HCT116 (cell line): ENCODE results near the gene RBM33. TPM values are rescaled to one million over a fixed set of nuclear protein-coding genes. Genes with fewer than 3 reads are reported as not detected.

Source experiments
- ATAC-seq: fragments of 200-7000 bp; cut with Tn5 transposase; 2 replicates; pipeline ENCODE4 v1.9.1; 2020; ENCODE audit warnings: mild to moderate bottlenecking, moderate library complexity
- BruUV-seq: library from RNA; stranded (reverse); fragments of 400-500 nt; replicated peaks from 2 replicates; lab custom pipeline; 2021; lab: Mats Ljungman, UMichigan
- CTCF ChIA-PET: fragments of 300-600 bp; sonication (Branson Sonifier 250); formaldehyde crosslinking; loops from one replicate; lab custom pipeline; 2021; ENCODE audit warnings: antibody characterized with exemption; lab: Charles Lee
- POLR2A ChIA-PET: fragments of 300-600, 350-600 bp; sonication (Branson Sonifier 250); formaldehyde crosslinking; loops from one replicate; lab custom pipeline; 2021; ENCODE audit warnings: antibody characterized with exemption; lab: Charles Lee
- RAD21 ChIA-PET, 2 experiments: fragments of 300-600 bp; sonication (Branson Sonifier 250); formaldehyde crosslinking; loops; one replicate each; lab custom pipeline; 2023; ENCODE audit warnings: low total read pairs in 2 of 2; ENCODE audit not compliant: uncharacterized antibody in 2 of 2, unreplicated experiment in 2 of 2, low non-redundant PET in 1 of 2; lab: Charles Lee
- DNase-seq: peaks from one replicate; pipeline ENCODE4 v3.0.0-alpha.2; 2010; ENCODE audit warnings: low read depth, low spot score
- H2AFZ ChIP-seq: fragments of 200-600 bp; shearing (Covaris generic), sonication (generic); 2 replicates; pipeline ENCODE4 v1.6.1; 2017; ENCODE audit warnings: low read depth, mixed run types, mixed read lengths, antibody characterized with exemption, low read length; ENCODE audit not compliant: poor library complexity, severe bottlenecking
- H3K27ac ChIP-seq: 2 replicates; pipeline ENCODE4 v1.5.1; 2012; ENCODE audit warnings: low read depth, low read length
- H3K27me3 ChIP-seq: fragments of 200-600 bp; sonication (generic); 2 replicates; pipeline ENCODE4 v1.6.1; 2016; ENCODE audit warnings: mixed run types, low read length, mixed read lengths; ENCODE audit not compliant: insufficient read depth
- H3K36me3 ChIP-seq, 2 experiments: fragments of 200-500 bp in 1 of 2; fragments of 200-600 bp in 1 of 2; sonication (Bioruptor generic) in 1 of 2; sonication (generic) in 1 of 2; 2 replicates each; pipeline versions ENCODE4 v1.5.1 to v1.6.1; 2014 to 2016; ENCODE audit warnings: low read length in 2 of 2, inconsistent platforms in 1 of 2, mixed read lengths in 1 of 2, mixed run types in 1 of 2; ENCODE audit not compliant: insufficient read depth in 2 of 2, control insufficient read depth in 1 of 2
- H3K4me1 ChIP-seq, 2 experiments: fragments of 200-600 bp in 1 of 2; sonication (generic) in 1 of 2; 2 replicates each; pipeline versions ENCODE4 v1.5.1 to v1.6.1; 2012 to 2017; ENCODE audit warnings: low read length in 2 of 2, inconsistent platforms in 1 of 2, mild to moderate bottlenecking in 1 of 2, mixed read lengths in 1 of 2, mixed run types in 1 of 2, moderate library complexity in 1 of 2; ENCODE audit not compliant: insufficient read depth in 2 of 2, control insufficient read depth in 1 of 2
- H3K4me2 ChIP-seq: fragments of 200-600 bp; sonication (generic); 2 replicates; pipeline ENCODE4 v1.6.1; 2017; ENCODE audit warnings: mixed run types, low read length, mixed read lengths
- H3K4me3 ChIP-seq, 2 experiments: fragments of 200-600 bp in 1 of 2; sonication (generic) in 1 of 2; replicated peaks in 1 of 2; 2 replicates each; pipeline ENCODE4 v1.5.1; 2011 to 2016; ENCODE audit warnings: low read length in 2 of 2, control low read depth in 1 of 2, low read depth in 1 of 2, mild to moderate bottlenecking in 1 of 2, mixed read lengths in 1 of 2, mixed run types in 1 of 2
- H3K79me2 ChIP-seq: fragments of 200-600 bp; sonication (generic); 2 replicates; pipeline ENCODE4 v1.6.1; 2017; ENCODE audit warnings: mild to moderate bottlenecking, mixed run types, low read length, moderate library complexity, mixed read lengths; ENCODE audit not compliant: insufficient read depth
- H3K9ac ChIP-seq: fragments of 200-600 bp; sonication (generic); 2 replicates; pipeline ENCODE4 v1.6.1; 2016; ENCODE audit warnings: low read length, mixed read lengths
- H3K9me2 ChIP-seq: fragments of 200-600 bp; sonication (generic), shearing (Covaris generic); 2 replicates; pipeline ENCODE4 v1.6.1; 2017; ENCODE audit warnings: mixed run types, mild to moderate bottlenecking, moderate library complexity; ENCODE audit not compliant: insufficient read depth
- H3K9me3 ChIP-seq, 2 experiments: fragments of 200-500 bp in 1 of 2; fragments of 200-600 bp in 1 of 2; sonication (Bioruptor generic) in 1 of 2; sonication (generic) in 1 of 2; 2 replicates each; pipeline ENCODE4 v1.6.1; 2014 to 2017; ENCODE audit warnings: low read length in 2 of 2, mixed read lengths in 2 of 2, inconsistent platforms in 1 of 2, low read depth in 1 of 2, mild to moderate bottlenecking in 1 of 2, mixed run types in 1 of 2, moderate library complexity in 1 of 2; ENCODE audit not compliant: control insufficient read depth in 1 of 2, insufficient read depth in 1 of 2
- H4K20me1 ChIP-seq: fragments of 200-600 bp; sonication (generic), shearing (Covaris generic); 2 replicates; pipeline ENCODE4 v1.6.1; 2017; ENCODE audit warnings: mixed run types, mild to moderate bottlenecking, moderate library complexity; ENCODE audit not compliant: insufficient read depth
- ELF1 ChIP-seq: IDR thresholded peaks from 2 replicates; pipeline ENCODE4 v1.6.1; 2012; ENCODE audit warnings: low read depth, borderline replicate concordance
- JUND ChIP-seq: IDR thresholded peaks from 2 replicates; pipeline ENCODE4 v1.6.1; 2012
- POLR2A ChIP-seq: IDR thresholded peaks from 2 replicates; pipeline ENCODE4 v1.7.0; 2011; ENCODE audit warnings: borderline replicate concordance; ENCODE audit not compliant: insufficient read depth, insufficient read length; ENCODE audit errors: extremely low read depth
- YY1 ChIP-seq: IDR thresholded peaks from 2 replicates; pipeline ENCODE4 v1.6.1; 2011; ENCODE audit warnings: low read length, low read depth, moderate library complexity, mild to moderate bottlenecking; ENCODE audit not compliant: insufficient replicate concordance; ENCODE audit errors: extremely low read depth
- ZFX ChIP-seq: fragments of 450-650 bp; IDR thresholded peaks from 2 replicates; pipeline ENCODE4 v1.6.1; 2017
- ZNF274 ChIP-seq: fragments of 200-500 bp; sonication (Bioruptor generic); IDR thresholded peaks from 2 replicates; pipeline ENCODE4 v1.6.1; 2014; ENCODE audit warnings: mild to moderate bottlenecking, low read depth, low read length, inconsistent platforms
- intact Hi-C: fragments of 100-400 bp; cut with micrococcal nuclease; formaldehyde crosslinking; loops from 2 replicates; pipeline ENCODE4 v1.10.0; 2022
- total RNA-seq: library from RNA; stranded (reverse); gene quantifications from one replicate; pipeline ENCODE4 v1.2.1, GENCODE V29; 2021; ENCODE audit not compliant: unreplicated experiment
- TF ChIP-seq, protein P1 (sequence below), 3 experiments: fragments of 200-600 bp in 1 of 3; sonication (generic) in 1 of 3; IDR thresholded peaks in 2 of 3; conservative IDR thresholded peaks in 1 of 3; 2 replicates each; pipeline ENCODE4 v1.5.1; 2012 to 2017; ENCODE audit warnings: low read depth in 2 of 3, low read length in 2 of 3, antibody characterized with exemption in 1 of 3, borderline replicate concordance in 1 of 3, control low read depth in 1 of 3, mild to moderate bottlenecking in 1 of 3, mixed read lengths in 1 of 3, mixed run types in 1 of 3, moderate library complexity in 1 of 3; ENCODE audit not compliant: insufficient read depth in 1 of 3
- TF ChIP-seq, protein P2 (sequence below): IDR thresholded peaks from 2 replicates; pipeline ENCODE4 v1.6.1; 2012
- TF ChIP-seq, protein P3 (sequence below): IDR thresholded peaks from 2 replicates; pipeline ENCODE4 v1.6.1; 2011; ENCODE audit warnings: mild to moderate bottlenecking, low read length, moderate library complexity; ENCODE audit not compliant: insufficient replicate concordance; ENCODE audit errors: extremely low read depth
- TF ChIP-seq, protein P4 (sequence below): IDR thresholded peaks from 2 replicates; pipeline ENCODE4 v1.6.1; 2012

The RBM33 gene
- total RNA-seq, 1 experiment from 2014 or later: 64.3 TPM

DNA sequence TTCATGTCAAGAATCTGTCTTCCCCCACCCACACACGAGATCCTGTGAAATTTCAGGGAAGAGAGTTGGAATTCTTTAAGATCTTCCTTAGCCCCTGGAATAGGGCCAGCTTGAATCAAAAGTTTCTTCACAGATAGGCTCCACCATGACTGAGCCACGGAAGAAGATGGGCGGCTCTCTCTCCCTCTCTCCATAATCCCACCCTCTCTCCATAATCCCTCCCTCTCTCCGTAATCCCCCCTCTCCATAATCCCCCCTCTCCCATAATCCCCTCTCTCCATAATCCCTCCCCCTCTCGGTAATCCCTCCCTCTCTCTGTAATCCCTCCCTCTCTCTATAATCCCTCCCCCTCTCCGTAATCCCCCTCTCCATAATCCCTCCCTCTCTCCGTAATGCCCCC, 147.4 kb downstream of the RBM33 start:
- intact Hi-C loops: loop anchor here (10.0 kb wide), 2 partner anchors 1153 to 1483 kb away; partner anchors contain the start of gene NOM1
- Histone ChIP-seq H3K36me3 (no peaks in the 10 kb centered on the region), H3K4me2 (no peak overlapping the region), H3K27ac (no peak overlapping the region), H3K4me3 (no peak overlapping the region), H2AFZ (no peak overlapping the region), H3K79me2 (no peaks in the 10 kb centered on the region), H4K20me1 (no peaks in the 10 kb centered on the region), H3K4me1 (no peaks in the 10 kb centered on the region; a peak in 1 of 4 replicates), H3K9me2 (no peaks in the 10 kb centered on the region), H3K9ac (no peak overlapping the region), H3K9me3 (no peaks in the 10 kb centered on the region), H3K27me3 (no peaks in the 10 kb centered on the region)
- BruUV-seq: no TSS peak
- DNase-seq: no peak
- ChIA-PET RAD21 (no interaction called here), POLR2A (no interaction called here)
- no peak for TF ChIP-seq ELF1
- TF ChIP-seq, protein P1, sequence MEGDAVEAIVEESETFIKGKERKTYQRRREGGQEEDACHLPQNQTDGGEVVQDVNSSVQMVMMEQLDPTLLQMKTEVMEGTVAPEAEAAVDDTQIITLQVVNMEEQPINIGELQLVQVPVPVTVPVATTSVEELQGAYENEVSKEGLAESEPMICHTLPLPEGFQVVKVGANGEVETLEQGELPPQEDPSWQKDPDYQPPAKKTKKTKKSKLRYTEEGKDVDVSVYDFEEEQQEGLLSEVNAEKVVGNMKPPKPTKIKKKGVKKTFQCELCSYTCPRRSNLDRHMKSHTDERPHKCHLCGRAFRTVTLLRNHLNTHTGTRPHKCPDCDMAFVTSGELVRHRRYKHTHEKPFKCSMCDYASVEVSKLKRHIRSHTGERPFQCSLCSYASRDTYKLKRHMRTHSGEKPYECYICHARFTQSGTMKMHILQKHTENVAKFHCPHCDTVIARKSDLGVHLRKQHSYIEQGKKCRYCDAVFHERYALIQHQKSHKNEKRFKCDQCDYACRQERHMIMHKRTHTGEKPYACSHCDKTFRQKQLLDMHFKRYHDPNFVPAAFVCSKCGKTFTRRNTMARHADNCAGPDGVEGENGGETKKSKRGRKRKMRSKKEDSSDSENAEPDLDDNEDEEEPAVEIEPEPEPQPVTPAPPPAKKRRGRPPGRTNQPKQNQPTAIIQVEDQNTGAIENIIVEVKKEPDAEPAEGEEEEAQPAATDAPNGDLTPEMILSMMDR (IDR thresholded peaks at IDR 0.05 in 2 of 3, conservative IDR thresholded peaks at IDR 0.05 in 1 of 3; ENCODE audit: borderline replicate concordance in 1 of 3, insufficient read depth in 1 of 3, low read depth in 2 of 3, low read length in 2 of 3): no peak
- no peak for TF ChIP-seq JUND
- TF ChIP-seq, protein P2, sequence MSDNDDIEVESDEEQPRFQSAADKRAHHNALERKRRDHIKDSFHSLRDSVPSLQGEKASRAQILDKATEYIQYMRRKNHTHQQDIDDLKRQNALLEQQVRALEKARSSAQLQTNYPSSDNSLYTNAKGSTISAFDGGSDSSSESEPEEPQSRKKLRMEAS: no peak
- no peak for TF ChIP-seq YY1
- TF ChIP-seq POLR2A: no peak
- TF ChIP-seq ZNF274: no peak
- no peak for TF ChIP-seq ZFX
- TF ChIP-seq, protein P3, sequence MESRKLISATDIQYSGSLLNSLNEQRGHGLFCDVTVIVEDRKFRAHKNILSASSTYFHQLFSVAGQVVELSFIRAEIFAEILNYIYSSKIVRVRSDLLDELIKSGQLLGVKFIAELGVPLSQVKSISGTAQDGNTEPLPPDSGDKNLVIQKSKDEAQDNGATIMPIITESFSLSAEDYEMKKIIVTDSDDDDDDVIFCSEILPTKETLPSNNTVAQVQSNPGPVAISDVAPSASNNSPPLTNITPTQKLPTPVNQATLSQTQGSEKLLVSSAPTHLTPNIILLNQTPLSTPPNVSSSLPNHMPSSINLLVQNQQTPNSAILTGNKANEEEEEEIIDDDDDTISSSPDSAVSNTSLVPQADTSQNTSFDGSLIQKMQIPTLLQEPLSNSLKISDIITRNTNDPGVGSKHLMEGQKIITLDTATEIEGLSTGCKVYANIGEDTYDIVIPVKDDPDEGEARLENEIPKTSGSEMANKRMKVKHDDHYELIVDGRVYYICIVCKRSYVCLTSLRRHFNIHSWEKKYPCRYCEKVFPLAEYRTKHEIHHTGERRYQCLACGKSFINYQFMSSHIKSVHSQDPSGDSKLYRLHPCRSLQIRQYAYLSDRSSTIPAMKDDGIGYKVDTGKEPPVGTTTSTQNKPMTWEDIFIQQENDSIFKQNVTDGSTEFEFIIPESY: no peak
- TF ChIP-seq, protein P4, sequence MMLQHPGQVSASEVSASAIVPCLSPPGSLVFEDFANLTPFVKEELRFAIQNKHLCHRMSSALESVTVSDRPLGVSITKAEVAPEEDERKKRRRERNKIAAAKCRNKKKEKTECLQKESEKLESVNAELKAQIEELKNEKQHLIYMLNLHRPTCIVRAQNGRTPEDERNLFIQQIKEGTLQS: no peak
- TF ChIP-seq, all 23 proteins: peak for 0
- CTCF ChIA-PET: no interaction called here
- no peak for ATAC-seq
